Panc1 (cell line): ENCODE measurements around the gene MAP2K6.

ENCODE experiments used
- POLR2AphosphoS5 ChIP-seq: IDR thresholded peaks from 2 replicates; pipeline ENCODE4 v1.6.1; 2012; ENCODE audit warnings: mild to moderate bottlenecking, low read depth, low read length, moderate library complexity
- TF ChIP-seq, protein P1 (sequence below), 2 experiments: IDR thresholded peaks; 2 replicates each; pipeline ENCODE4 v1.6.1; 2011 to 2012; ENCODE audit warnings: low read depth in 2 of 2, control low read depth in 1 of 2, low read length in 1 of 2, mild to moderate bottlenecking in 1 of 2, moderate library complexity in 1 of 2; ENCODE audit not compliant: insufficient read depth in 1 of 2
- TF ChIP-seq, protein P2 (sequence below): fragments of 450-650 bp; IDR thresholded peaks from 2 replicates; pipeline ENCODE4 v1.5.1; 2017; ENCODE audit warnings: mild to moderate bottlenecking

- TF ChIP-seq, protein P1, sequence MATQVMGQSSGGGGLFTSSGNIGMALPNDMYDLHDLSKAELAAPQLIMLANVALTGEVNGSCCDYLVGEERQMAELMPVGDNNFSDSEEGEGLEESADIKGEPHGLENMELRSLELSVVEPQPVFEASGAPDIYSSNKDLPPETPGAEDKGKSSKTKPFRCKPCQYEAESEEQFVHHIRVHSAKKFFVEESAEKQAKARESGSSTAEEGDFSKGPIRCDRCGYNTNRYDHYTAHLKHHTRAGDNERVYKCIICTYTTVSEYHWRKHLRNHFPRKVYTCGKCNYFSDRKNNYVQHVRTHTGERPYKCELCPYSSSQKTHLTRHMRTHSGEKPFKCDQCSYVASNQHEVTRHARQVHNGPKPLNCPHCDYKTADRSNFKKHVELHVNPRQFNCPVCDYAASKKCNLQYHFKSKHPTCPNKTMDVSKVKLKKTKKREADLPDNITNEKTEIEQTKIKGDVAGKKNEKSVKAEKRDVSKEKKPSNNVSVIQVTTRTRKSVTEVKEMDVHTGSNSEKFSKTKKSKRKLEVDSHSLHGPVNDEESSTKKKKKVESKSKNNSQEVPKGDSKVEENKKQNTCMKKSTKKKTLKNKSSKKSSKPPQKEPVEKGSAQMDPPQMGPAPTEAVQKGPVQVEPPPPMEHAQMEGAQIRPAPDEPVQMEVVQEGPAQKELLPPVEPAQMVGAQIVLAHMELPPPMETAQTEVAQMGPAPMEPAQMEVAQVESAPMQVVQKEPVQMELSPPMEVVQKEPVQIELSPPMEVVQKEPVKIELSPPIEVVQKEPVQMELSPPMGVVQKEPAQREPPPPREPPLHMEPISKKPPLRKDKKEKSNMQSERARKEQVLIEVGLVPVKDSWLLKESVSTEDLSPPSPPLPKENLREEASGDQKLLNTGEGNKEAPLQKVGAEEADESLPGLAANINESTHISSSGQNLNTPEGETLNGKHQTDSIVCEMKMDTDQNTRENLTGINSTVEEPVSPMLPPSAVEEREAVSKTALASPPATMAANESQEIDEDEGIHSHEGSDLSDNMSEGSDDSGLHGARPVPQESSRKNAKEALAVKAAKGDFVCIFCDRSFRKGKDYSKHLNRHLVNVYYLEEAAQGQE (IDR thresholded peaks at IDR 0.05; ENCODE audit: insufficient read depth in 1 of 2, low read depth in 2 of 2, low read length in 1 of 2) = no peak
- TF ChIP-seq, protein P2, sequence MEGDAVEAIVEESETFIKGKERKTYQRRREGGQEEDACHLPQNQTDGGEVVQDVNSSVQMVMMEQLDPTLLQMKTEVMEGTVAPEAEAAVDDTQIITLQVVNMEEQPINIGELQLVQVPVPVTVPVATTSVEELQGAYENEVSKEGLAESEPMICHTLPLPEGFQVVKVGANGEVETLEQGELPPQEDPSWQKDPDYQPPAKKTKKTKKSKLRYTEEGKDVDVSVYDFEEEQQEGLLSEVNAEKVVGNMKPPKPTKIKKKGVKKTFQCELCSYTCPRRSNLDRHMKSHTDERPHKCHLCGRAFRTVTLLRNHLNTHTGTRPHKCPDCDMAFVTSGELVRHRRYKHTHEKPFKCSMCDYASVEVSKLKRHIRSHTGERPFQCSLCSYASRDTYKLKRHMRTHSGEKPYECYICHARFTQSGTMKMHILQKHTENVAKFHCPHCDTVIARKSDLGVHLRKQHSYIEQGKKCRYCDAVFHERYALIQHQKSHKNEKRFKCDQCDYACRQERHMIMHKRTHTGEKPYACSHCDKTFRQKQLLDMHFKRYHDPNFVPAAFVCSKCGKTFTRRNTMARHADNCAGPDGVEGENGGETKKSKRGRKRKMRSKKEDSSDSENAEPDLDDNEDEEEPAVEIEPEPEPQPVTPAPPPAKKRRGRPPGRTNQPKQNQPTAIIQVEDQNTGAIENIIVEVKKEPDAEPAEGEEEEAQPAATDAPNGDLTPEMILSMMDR = no peak
- TF ChIP-seq POLR2AphosphoS5 = no peak
These were observed 124.8 kb downstream of the MAP2K6 start for GRCh38 chr17:69539274-69539673.
